NCI-H526 (cell line): ENCODE measurements around the gene LRP11.
"Not testable (repeated sequence)": the region's sequence is repeated elsewhere in the genome, so short reads cannot be mapped to it uniquely, and the experiment has no call there.

ENCODE experiments used
- DNase-seq, 2 experiments: peaks; one replicate each; lab custom pipeline; 2025; lab: John Stamatoyannopoulos, UW

Gene LRP11

GRCh38 chr6:149848343-149848742 is 15.8 kb downstream of the LRP11 start:
- not testable (repeated sequence) for DNase-seq

GRCh38 chr6:149847939-149848267 is 16.3 kb downstream of the LRP11 start:
- DNase-seq = no peak

- DNase-seq = no peak
Measured at GRCh38 chr6:149846321-149846720, 17.8 kb downstream of the LRP11 start.

- no peak for DNase-seq
Measured at GRCh38 chr6:149845549-149845948, 18.6 kb downstream of the LRP11 start.

- no peak for DNase-seq
Measured at GRCh38 chr6:149844480-149844879, 19.7 kb downstream of the LRP11 start.

- DNase-seq = not testable (repeated sequence)
Measured at GRCh38 chr6:149844036-149844435, 20.1 kb downstream of the LRP11 start.

GRCh38 chr6:149843051-149843633 is 21.0 kb downstream of the LRP11 start:
- no peak for DNase-seq

GRCh38 chr6:149842331-149842730 is 21.8 kb downstream of the LRP11 start:
- DNase-seq = no peak

GRCh38 chr6:149840345-149841075 is 23.6 kb downstream of the LRP11 start:
- peak in 1 of 2 experiments; percentile 76 for DNase-seq

- DNase-seq = peak; percentile 20 to 63
Measured at GRCh38 chr6:149834513-149835481, 29.4 kb downstream of the LRP11 start.

- no peak for DNase-seq
Measured at GRCh38 chr6:149833651-149834050, 30.5 kb downstream of the LRP11 start.

- DNase-seq = no peak
Measured at GRCh38 chr6:149831308-149831820, 32.8 kb downstream of the LRP11 start.

GRCh38 chr6:149830731-149831307 is 33.3 kb downstream of the LRP11 start:
- no peak for DNase-seq

GRCh38 chr6:149825292-149825691 is 38.9 kb downstream of the LRP11 start:
- no peak for DNase-seq

GRCh38 chr6:149823013-149823412 is 41.1 kb downstream of the LRP11 start:
- no peak for DNase-seq

- no peak for DNase-seq
Measured at GRCh38 chr6:149821492-149821891, 42.7 kb downstream of the LRP11 start.

GRCh38 chr6:149820506-149820905 is 43.7 kb downstream of the LRP11 start:
- DNase-seq = no peak

GRCh38 chr6:149815788-149816187 is 48.4 kb downstream of the LRP11 start:
- DNase-seq = no peak

GRCh38 chr6:149813351-149813750 is 50.8 kb downstream of the LRP11 start:
- DNase-seq = no peak

GRCh38 chr6:149809798-149810197 is 54.4 kb downstream of the LRP11 start:
- DNase-seq = no peak

- no peak for DNase-seq
Measured at GRCh38 chr6:149806127-149806526, 58.0 kb downstream of the LRP11 start.

GRCh38 chr6:149783551-149783950 is 80.6 kb downstream of the LRP11 start:
- DNase-seq = no peak
